Fibroblast of pulmonary artery (primary cell): ENCODE data around the gene STK10.

ENCODE experiments used
- DNase-seq: peaks from one replicate; pipeline ENCODE4 v3.0.0-alpha.2; 2010; ENCODE audit warnings: low read depth
- H3K4me3 ChIP-seq: replicated peaks from 2 replicates; pipeline ENCODE4 v1.5.1; 2011; ENCODE audit warnings: low read depth, mild to moderate bottlenecking, control low read depth, low read length, moderate library complexity
- CTCF ChIP-seq: IDR thresholded peaks from 2 replicates; pipeline ENCODE4 v1.5.1; 2011; ENCODE audit warnings: mild to moderate bottlenecking, control low read depth, low read length, inconsistent platforms; ENCODE audit errors: missing control alignments

The STK10 gene

GRCh38 chr5:172088801-172089200 is 99.2 kb downstream of the STK10 start:
- DNase-seq: no peak
- no peak for TF ChIP-seq CTCF
- H3K4me3 ChIP-seq: no peak overlapping the region

GRCh38 chr5:172086194-172086975 is 101.6 kb downstream of the STK10 start:
- no peak for TF ChIP-seq CTCF
- no peak for DNase-seq
- H3K4me3 ChIP-seq: no peak overlapping the region

GRCh38 chr5:172085738-172086137 is 102.3 kb downstream of the STK10 start:
- DNase-seq: no peak
- H3K4me3 ChIP-seq: no peak overlapping the region
- TF ChIP-seq CTCF: no peak

GRCh38 chr5:172082180-172082579 is 105.8 kb downstream of the STK10 start:
- H3K4me3 ChIP-seq: no peak overlapping the region
- no peak for DNase-seq
- no peak for TF ChIP-seq CTCF

GRCh38 chr5:172079876-172080275 is 108.1 kb downstream of the STK10 start:
- H3K4me3 ChIP-seq: no peak overlapping the region
- DNase-seq: peak; percentile 35
- no peak for TF ChIP-seq CTCF

- no peak for TF ChIP-seq CTCF
- H3K4me3 ChIP-seq: no peak overlapping the region
- peak; percentile 59 for DNase-seq
Observed at GRCh38 chr5:172078726-172079345, 109.2 kb downstream of the STK10 start.
